Karpas-422 (cell line): ENCODE data around the gene DBP. TPM values are rescaled to one million over a fixed set of nuclear protein-coding genes. Genes with fewer than 3 reads are reported as not detected.

ENCODE experiments used
- DNase-seq: peaks from one replicate; pipeline ENCODE4 v3.0.0-alpha.2; 2015
- H2AFZ ChIP-seq: fragments of 200-600 bp; sonication (generic); 2 replicates; pipeline ENCODE4 v1.6.1; 2014; ENCODE audit warnings: antibody characterized with exemption, low read length, mixed read lengths
- H3K27ac ChIP-seq: fragments of 200-600 bp; sonication (generic); 2 replicates; pipeline ENCODE4 v1.5.1; 2014; ENCODE audit warnings: mild to moderate bottlenecking, low read length, moderate library complexity
- H3K27me3 ChIP-seq: fragments of 200-600 bp; sonication (generic); 2 replicates; pipeline ENCODE4 v1.6.1; 2014; ENCODE audit warnings: low read length, mixed read lengths
- H3K36me3 ChIP-seq: fragments of 200-600 bp; sonication (generic); 2 replicates; pipeline ENCODE4 v1.6.1; 2014; ENCODE audit warnings: low read length, mixed read lengths; ENCODE audit not compliant: insufficient read depth
- H3K4me1 ChIP-seq: fragments of 200-600 bp; sonication (generic); 2 replicates; pipeline ENCODE4 v1.6.1; 2014; ENCODE audit warnings: mild to moderate bottlenecking, low read length, mixed read lengths
- H3K4me2 ChIP-seq: fragments of 200-600 bp; sonication (generic); 2 replicates; pipeline ENCODE4 v1.6.1; 2014; ENCODE audit warnings: low read length, low read depth, mild to moderate bottlenecking; ENCODE audit not compliant: poor library complexity, severe bottlenecking
- H3K4me3 ChIP-seq: fragments of 200-600 bp; sonication (generic); 2 replicates; pipeline ENCODE4 v1.5.1; 2014; ENCODE audit warnings: mild to moderate bottlenecking, antibody characterized with exemption, low read length, mixed read lengths
- H3K79me2 ChIP-seq: fragments of 200-600 bp; sonication (generic); 2 replicates; pipeline ENCODE4 v1.6.1; 2014; ENCODE audit warnings: mild to moderate bottlenecking, low read length, mixed read lengths
- H3K9ac ChIP-seq: fragments of 200-600 bp; sonication (generic); 2 replicates; pipeline ENCODE4 v1.6.0; 2014; ENCODE audit warnings: low read length
- H3K9me2 ChIP-seq: fragments of 200-600 bp; sonication (generic), shearing (Covaris generic); replicated peaks from 2 replicates; pipeline ENCODE4 v1.6.0; 2014; ENCODE audit warnings: mild to moderate bottlenecking, low read length, moderate library complexity; ENCODE audit not compliant: insufficient read depth
- H3K9me3 ChIP-seq: fragments of 300-700, 200-600 bp; sonication (generic); 2 replicates; pipeline ENCODE4 v1.6.1; 2014; ENCODE audit warnings: low read length, mixed read lengths
- H4K20me1 ChIP-seq: fragments of 200-600 bp; sonication (generic); 2 replicates; pipeline ENCODE4 v1.6.1; 2014; ENCODE audit warnings: mild to moderate bottlenecking, antibody characterized with exemption, low read length, low read depth; ENCODE audit not compliant: insufficient read depth
- total RNA-seq: library from RNA; depleted of rRNA; stranded (reverse); fragments of >200 nt; shearing (Covaris generic); gene quantifications from 2 replicates; pipeline ENCODE4 v1.2.3, GENCODE V29; 2014; ENCODE audit warnings: low replicate concordance

DBP gene
- total RNA-seq, 1 experiment from 2014 or later, result 8.5 TPM

- H2AFZ ChIP-seq, result no peak overlapping the region
- no peaks in the 10 kb centered on the region for H3K79me2 ChIP-seq
- DNase-seq, result no peak
- H3K36me3 ChIP-seq, result no peaks in the 10 kb centered on the region
- H3K4me3 ChIP-seq, result no peak overlapping the region
- H3K9ac ChIP-seq, result no peak overlapping the region
- no peak overlapping the region for H3K4me2 ChIP-seq
- H3K9me2 ChIP-seq, result no peaks in the 10 kb centered on the region
- no peaks in the 10 kb centered on the region for H3K27me3 ChIP-seq
- no peaks in the 10 kb centered on the region; the same call in 1 of the 2 replicates for H3K9me3 ChIP-seq
- no peaks in the 10 kb centered on the region for H3K4me1 ChIP-seq
- no peak overlapping the region for H3K27ac ChIP-seq
- H4K20me1 ChIP-seq, result no peaks in the 10 kb centered on the region
Measured at GRCh38 chr19:48670699-48671445, 33.7 kb upstream of the DBP start.

DNA sequence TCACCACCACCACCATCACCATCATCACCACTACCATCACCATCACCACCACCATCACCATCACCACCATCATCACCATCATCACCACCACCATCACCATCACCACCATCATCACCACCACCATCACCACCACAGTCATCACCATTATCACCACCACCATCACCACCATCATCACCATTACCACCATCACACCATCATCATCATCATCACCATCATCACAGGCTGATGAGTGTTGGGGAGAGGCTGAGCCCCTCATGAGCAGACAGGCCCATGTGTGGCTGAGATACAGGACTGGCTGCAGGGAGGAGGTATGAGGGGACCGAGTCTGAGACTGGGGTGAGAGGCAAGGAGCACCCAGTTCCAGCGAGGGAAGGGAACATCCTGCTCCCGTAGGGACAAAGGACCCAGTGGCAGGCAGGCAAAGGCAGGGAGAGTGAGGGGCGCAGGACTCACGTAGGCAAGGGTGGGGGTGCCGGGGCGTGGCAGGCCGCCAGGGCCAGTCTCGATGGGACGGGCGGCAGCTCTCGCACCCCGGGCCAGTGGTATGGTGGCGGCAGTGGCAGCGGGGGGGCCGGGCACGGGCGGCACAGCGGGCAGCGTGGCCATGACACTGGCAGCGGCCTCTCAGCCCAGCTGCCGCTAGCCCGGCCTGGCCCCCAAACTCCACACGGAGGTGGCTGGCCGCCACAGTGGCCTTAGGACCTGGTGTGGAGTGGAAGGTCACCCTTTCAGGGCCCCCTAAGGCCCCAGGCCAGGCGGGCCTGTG lies 32.9 kb upstream of the DBP start:
- Histone ChIP-seq H3K36me3 (no peaks in the 10 kb centered on the region), H3K27me3 (no peaks in the 10 kb centered on the region), H2AFZ (no peak overlapping the region), H3K9me3 (no peaks in the 10 kb centered on the region; the same call in 1 of the 2 replicates), H3K9ac (no peak overlapping the region), H3K27ac (no peak overlapping the region), H3K79me2 (no peaks in the 10 kb centered on the region), H3K4me2 (no peak overlapping the region), H3K4me3 (no peak overlapping the region), H3K9me2 (no peaks in the 10 kb centered on the region), H4K20me1 (no peaks in the 10 kb centered on the region), H3K4me1 (no peaks in the 10 kb centered on the region)
- DNase-seq, result no peak

GRCh38 chr19:48668761-48669160 lies 31.6 kb upstream of the DBP start:
- no peak overlapping the region for H3K9ac ChIP-seq

DNA sequence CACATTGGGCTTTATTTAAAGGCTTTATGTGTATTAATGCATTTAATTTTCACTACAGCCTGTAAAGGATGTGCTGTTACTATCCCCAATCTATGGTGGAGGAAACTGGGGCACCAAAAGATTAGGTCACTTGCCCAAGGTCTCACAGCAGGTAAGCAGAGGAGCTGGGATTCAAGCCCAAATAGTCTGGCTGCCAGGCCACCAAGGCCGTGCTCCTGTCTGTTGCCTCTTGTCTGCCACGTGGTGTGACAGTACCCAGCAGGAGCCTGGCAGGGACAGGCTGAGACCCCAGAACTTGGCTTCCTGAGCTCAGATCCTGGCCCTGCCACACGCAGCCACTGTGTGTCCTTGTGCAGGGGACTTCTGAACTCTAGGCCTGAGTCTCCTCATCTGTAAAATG lies 31.2 kb upstream of the DBP start:
- H3K4me2 ChIP-seq, result no peak overlapping the region
- H3K9me3 ChIP-seq, result no peaks in the 10 kb centered on the region; the same call in 1 of the 2 replicates
- H3K36me3 ChIP-seq, result no peaks in the 10 kb centered on the region
- no peaks in the 10 kb centered on the region for H4K20me1 ChIP-seq
- DNase-seq, result no peak
- no peak overlapping the region for H3K4me3 ChIP-seq
- H3K9ac ChIP-seq, result no peak overlapping the region
- H3K4me1 ChIP-seq, result no peaks in the 10 kb centered on the region
- no peaks in the 10 kb centered on the region for H3K9me2 ChIP-seq
- H3K27ac ChIP-seq, result no peak overlapping the region
- no peaks in the 10 kb centered on the region for H3K27me3 ChIP-seq
- H2AFZ ChIP-seq, result no peak overlapping the region
- no peaks in the 10 kb centered on the region for H3K79me2 ChIP-seq

More at GRCh38 chr19:48668761-48669160, 31.6 kb upstream of the DBP start:
- DNase-seq, result no peak
- no peaks in the 10 kb centered on the region for H4K20me1 ChIP-seq
- H3K79me2 ChIP-seq, result no peaks in the 10 kb centered on the region
- no peaks in the 10 kb centered on the region for H3K4me1 ChIP-seq
- no peaks in the 10 kb centered on the region; the same call in 1 of the 2 replicates for H3K9me3 ChIP-seq
- H3K27ac ChIP-seq, result no peak overlapping the region
- no peak overlapping the region for H3K4me3 ChIP-seq
- H3K9me2 ChIP-seq, result no peaks in the 10 kb centered on the region
- H3K27me3 ChIP-seq, result no peaks in the 10 kb centered on the region
- H3K36me3 ChIP-seq, result no peaks in the 10 kb centered on the region
- H2AFZ ChIP-seq, result no peak overlapping the region
- H3K4me2 ChIP-seq, result no peak overlapping the region

GRCh38 chr19:48665786-48666185 lies 28.6 kb upstream of the DBP start:
- DNase-seq, result no peak

GRCh38 chr19:48664476-48664875 lies 27.3 kb upstream of the DBP start:
- H2AFZ ChIP-seq, result no peak overlapping the region
- H4K20me1 ChIP-seq, result no peaks in the 10 kb centered on the region
- H3K36me3 ChIP-seq, result no peaks in the 10 kb centered on the region
- H3K9ac ChIP-seq, result no peak overlapping the region
- H3K9me2 ChIP-seq, result no peaks in the 10 kb centered on the region
- H3K27me3 ChIP-seq, result no peaks in the 10 kb centered on the region
- H3K79me2 ChIP-seq, result no peaks in the 10 kb centered on the region
- H3K4me1 ChIP-seq, result peaks cover 5% of the 10 kb centered on the region
- H3K4me3 ChIP-seq, result no peak overlapping the region
- no peaks in the 10 kb centered on the region; the same call in 1 of the 2 replicates for H3K9me3 ChIP-seq
- DNase-seq, result no peak
- H3K27ac ChIP-seq, result no peak overlapping the region
- no peak overlapping the region for H3K4me2 ChIP-seq

More at GRCh38 chr19:48665786-48666185, 28.6 kb upstream of the DBP start:
- H3K4me2 ChIP-seq, result no peak overlapping the region
- no peaks in the 10 kb centered on the region for H3K9me2 ChIP-seq
- H3K27me3 ChIP-seq, result no peaks in the 10 kb centered on the region
- no peak overlapping the region for H3K27ac ChIP-seq
- no peaks in the 10 kb centered on the region for H4K20me1 ChIP-seq
- no peak overlapping the region for H2AFZ ChIP-seq
- H3K4me3 ChIP-seq, result no peak overlapping the region
- H3K9ac ChIP-seq, result no peak overlapping the region
- no peaks in the 10 kb centered on the region for H3K79me2 ChIP-seq
- H3K9me3 ChIP-seq, result no peaks in the 10 kb centered on the region; the same call in 1 of the 2 replicates
- H3K4me1 ChIP-seq, result peaks cover 3% of the 10 kb centered on the region
- no peaks in the 10 kb centered on the region for H3K36me3 ChIP-seq

DNA sequence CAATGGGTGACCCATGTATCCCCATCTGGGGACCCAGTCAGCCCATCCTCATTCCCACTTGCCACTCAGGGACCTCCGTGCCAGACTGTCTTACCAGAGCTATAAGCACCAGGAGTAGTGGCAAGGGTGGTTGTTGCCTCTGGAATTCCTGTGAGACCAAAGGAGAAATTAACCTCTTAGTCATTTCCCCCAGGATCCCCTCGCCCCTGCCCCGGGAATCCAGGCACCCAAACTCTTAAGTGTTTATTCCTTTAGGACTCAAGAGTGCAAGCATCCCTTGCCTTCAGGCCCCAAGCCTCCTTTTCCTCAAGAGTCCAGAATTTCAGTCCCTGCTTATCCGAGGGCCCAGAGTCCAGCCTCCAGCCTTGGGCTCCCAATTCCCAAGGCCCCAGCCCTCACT lies 26.5 kb upstream of the DBP start:
- no peaks in the 10 kb centered on the region for H3K36me3 ChIP-seq
- no peak overlapping the region for H2AFZ ChIP-seq
- H4K20me1 ChIP-seq, result no peaks in the 10 kb centered on the region
- H3K4me2 ChIP-seq, result no peak overlapping the region
- H3K27me3 ChIP-seq, result no peaks in the 10 kb centered on the region
- no peak overlapping the region for H3K9ac ChIP-seq
- H3K27ac ChIP-seq, result no peak overlapping the region
- H3K79me2 ChIP-seq, result no peaks in the 10 kb centered on the region
- no peak for DNase-seq
- no peak overlapping the region for H3K4me3 ChIP-seq
- no peaks in the 10 kb centered on the region for H3K9me2 ChIP-seq
- no peaks in the 10 kb centered on the region for H3K9me3 ChIP-seq
- peaks cover 5% of the 10 kb centered on the region for H3K4me1 ChIP-seq

- Histone ChIP-seq H2AFZ (no peak overlapping the region), H3K9me3 (no peaks in the 10 kb centered on the region), H3K9me2 (no peaks in the 10 kb centered on the region), H4K20me1 (no peaks in the 10 kb centered on the region), H3K79me2 (no peaks in the 10 kb centered on the region), H3K4me2 (no peak overlapping the region), H3K27me3 (no peaks in the 10 kb centered on the region), H3K27ac (no peak overlapping the region), H3K4me3 (no peak overlapping the region), H3K36me3 (no peaks in the 10 kb centered on the region), H3K4me1 (peaks cover 5% of the 10 kb centered on the region), H3K9ac (no peak overlapping the region)
- no peak for DNase-seq
Measured at GRCh38 chr19:48661711-48662090, 24.5 kb upstream of the DBP start.
